Measurements from ENCODE around the gene PAFAH2. TPM values are rescaled to one million over a fixed set of nuclear protein-coding genes. Genes with fewer than 3 reads are reported as not detected.

PAFAH2 gene
- total RNA-seq, 4 donors from 2014 or later = 6.3 to 19.2 (median 9.3) TPM

DNA sequence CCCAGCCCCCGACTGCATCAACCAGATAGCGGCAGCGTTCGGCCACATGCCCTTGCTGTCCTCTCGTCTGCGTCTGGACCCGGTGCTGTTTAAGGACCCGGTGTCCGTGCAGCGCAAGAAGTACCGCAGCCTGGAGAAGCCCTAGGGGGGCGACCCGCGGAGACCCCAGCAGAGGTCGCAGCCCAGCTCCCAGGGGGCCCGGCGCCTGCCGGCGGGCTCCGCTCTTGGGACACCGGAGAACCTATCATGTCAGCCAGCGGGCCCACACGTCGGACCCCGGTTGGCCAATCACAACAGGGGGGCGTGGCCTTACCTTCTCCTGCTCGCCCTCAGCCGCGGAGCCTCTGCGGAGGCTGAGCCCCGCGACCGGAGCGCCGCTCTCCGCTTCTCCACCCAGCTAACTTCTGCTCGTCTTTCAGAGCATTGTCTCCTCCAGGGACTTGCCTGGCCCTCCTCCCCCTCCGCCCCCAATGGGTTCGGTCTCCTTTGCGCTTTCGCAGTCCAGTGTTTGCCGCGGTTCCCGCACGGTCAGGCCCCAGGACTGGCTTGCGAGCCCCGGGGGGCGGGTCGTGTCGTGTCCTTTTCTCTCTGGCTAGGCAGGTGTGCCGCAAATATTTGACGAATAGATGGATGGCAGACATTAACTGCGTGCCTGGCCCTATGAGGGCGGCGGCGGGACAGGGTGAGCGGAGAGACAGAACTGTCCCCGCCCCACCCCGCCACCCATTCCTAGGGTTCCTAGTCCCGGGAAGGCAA, 37.5 kb upstream of the PAFAH2 start:
- Histone ChIP-seq H3K9me3 (no peaks in the 10 kb centered on the region), H3K36me3 (no peaks in the 10 kb centered on the region), H3K4me3 (peak overlapping the region; percentile 67 to 93 (median 79)), H3K27ac (peak overlapping the region; percentile 72 to 94 (median 88)), H3K27me3 (no peaks in the 10 kb centered on the region), H3K4me1 (peaks cover 0 to 22% (median 12%) of the 10 kb centered on the region in 4 donors)
- TF ChIP-seq, protein P1, sequence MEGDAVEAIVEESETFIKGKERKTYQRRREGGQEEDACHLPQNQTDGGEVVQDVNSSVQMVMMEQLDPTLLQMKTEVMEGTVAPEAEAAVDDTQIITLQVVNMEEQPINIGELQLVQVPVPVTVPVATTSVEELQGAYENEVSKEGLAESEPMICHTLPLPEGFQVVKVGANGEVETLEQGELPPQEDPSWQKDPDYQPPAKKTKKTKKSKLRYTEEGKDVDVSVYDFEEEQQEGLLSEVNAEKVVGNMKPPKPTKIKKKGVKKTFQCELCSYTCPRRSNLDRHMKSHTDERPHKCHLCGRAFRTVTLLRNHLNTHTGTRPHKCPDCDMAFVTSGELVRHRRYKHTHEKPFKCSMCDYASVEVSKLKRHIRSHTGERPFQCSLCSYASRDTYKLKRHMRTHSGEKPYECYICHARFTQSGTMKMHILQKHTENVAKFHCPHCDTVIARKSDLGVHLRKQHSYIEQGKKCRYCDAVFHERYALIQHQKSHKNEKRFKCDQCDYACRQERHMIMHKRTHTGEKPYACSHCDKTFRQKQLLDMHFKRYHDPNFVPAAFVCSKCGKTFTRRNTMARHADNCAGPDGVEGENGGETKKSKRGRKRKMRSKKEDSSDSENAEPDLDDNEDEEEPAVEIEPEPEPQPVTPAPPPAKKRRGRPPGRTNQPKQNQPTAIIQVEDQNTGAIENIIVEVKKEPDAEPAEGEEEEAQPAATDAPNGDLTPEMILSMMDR (IDR thresholded peaks at IDR 0.05) = no peak
- TF ChIP-seq EP300 (IDR thresholded peaks at IDR 0.05) = peak in 1 of 2 donors; percentile 92
- peak in 1 of 2 donors; percentile 83 for TF ChIP-seq POLR2A (IDR thresholded peaks at IDR 0.05)
- 1% methylated on average over 34 to 35 of the region's 60 CpGs for WGBS, 2 donors
- peak; percentile 88 to 94 for DNase-seq (ENCODE audit: low spot score in 2 of 2)

DNA sequence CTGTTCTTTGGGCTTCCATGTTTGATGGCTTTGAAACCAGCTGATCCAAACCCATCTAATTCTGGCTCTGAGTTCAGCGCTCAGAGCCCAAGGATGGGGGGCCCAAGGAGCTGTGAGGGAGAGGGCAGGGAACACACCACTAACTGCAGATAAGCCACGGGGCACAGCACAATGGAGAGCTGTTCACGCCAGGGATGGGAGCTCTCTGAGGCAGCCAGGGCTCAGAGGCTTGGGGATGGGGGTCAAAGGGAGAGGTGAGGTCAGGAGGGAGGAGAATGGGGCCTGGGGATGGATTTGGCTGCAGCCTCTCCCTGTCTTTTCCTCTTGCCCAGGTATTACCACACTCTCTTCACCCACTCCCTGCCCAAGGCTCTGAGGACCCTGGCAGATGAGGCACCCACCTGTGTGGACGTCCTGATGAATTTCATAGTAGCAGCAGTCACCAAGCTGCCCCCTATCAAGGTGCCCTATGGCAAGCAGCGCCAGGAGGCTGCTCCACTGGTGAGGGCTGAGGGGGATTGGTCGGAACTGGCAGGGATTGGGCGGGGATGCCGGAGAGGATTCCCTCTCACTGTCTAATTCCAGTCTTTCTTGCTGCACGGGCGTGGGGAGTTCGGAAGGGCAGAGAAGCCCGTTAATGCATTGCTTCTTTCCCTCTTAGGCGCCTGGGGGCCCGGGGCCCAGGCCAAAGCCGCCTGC, 36.8 kb upstream of the PAFAH2 start:
- H3K4me3 ChIP-seq = peak overlapping the region; percentile 67 to 93 (median 79)
- H3K27me3 ChIP-seq = no peaks in the 10 kb centered on the region
- peak overlapping the region; percentile 72 to 94 (median 88) for H3K27ac ChIP-seq
- no peak for TF ChIP-seq EP300 (IDR thresholded peaks at IDR 0.05)
- TF ChIP-seq, protein P1 (IDR thresholded peaks at IDR 0.05) = no peak
- TF ChIP-seq POLR2A (IDR thresholded peaks at IDR 0.05) = no peak
- peaks cover 0 to 25% (median 12%) of the 10 kb centered on the region in 4 donors for H3K4me1 ChIP-seq
- DNase-seq (ENCODE audit: low spot score in 2 of 2) = no peak
- WGBS, 2 donors = 12 to 13% methylated on average over 15 of the region's 15 CpGs
- no peaks in the 10 kb centered on the region for H3K36me3 ChIP-seq
- H3K9me3 ChIP-seq = no peaks in the 10 kb centered on the region

DNA sequence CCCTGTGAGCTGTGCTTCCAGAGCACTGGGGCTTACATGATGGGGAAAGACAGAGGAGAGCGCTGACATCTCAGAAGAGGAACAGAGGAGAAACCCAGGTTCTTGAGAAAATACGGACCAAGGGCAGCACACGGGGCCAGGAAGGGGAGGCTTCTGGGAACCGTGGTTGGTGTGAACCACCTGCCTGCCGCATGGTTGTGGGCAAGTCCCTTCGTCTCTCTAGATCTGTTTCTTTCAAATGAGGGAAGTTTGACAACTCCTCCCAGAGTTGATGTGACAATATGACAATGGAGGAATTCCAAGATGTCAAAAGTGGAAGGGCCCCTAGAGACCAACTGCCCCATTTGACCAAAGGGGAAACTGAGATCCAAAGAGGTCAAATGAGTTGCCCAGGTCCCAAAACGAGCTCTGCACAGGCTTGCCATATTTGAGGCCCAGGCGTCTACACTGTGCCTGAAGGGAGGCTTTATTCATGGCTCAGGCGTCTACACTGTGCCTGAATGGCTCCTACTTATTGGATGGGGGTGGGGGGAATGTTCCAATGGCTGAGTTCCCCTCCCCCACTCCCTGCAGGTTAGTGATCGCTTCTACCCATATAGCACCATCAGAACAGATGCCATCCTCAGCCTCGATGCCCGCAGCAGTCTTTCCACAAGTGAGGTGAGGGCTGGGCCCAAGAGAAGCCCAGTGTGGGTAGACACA, 34.9 kb upstream of the PAFAH2 start:
- no peaks in the 10 kb centered on the region for H3K9me3 ChIP-seq
- 79 to 83% methylated on average over 10 to 12 of the region's 12 CpGs for WGBS, 2 donors
- no peak overlapping the region for H3K27ac ChIP-seq
- H3K4me1 ChIP-seq = peaks cover 0 to 44% (median 15%) of the 10 kb centered on the region in 4 donors
- no peaks in the 10 kb centered on the region for H3K36me3 ChIP-seq
- TF ChIP-seq, protein P1 (IDR thresholded peaks at IDR 0.05) = no peak
- no peak for TF ChIP-seq EP300 (IDR thresholded peaks at IDR 0.05)
- TF ChIP-seq POLR2A (IDR thresholded peaks at IDR 0.05) = no peak
- no peaks in the 10 kb centered on the region for H3K27me3 ChIP-seq
- no peak overlapping the region for H3K4me3 ChIP-seq
- DNase-seq (ENCODE audit: low spot score in 2 of 2) = no peak

DNA sequence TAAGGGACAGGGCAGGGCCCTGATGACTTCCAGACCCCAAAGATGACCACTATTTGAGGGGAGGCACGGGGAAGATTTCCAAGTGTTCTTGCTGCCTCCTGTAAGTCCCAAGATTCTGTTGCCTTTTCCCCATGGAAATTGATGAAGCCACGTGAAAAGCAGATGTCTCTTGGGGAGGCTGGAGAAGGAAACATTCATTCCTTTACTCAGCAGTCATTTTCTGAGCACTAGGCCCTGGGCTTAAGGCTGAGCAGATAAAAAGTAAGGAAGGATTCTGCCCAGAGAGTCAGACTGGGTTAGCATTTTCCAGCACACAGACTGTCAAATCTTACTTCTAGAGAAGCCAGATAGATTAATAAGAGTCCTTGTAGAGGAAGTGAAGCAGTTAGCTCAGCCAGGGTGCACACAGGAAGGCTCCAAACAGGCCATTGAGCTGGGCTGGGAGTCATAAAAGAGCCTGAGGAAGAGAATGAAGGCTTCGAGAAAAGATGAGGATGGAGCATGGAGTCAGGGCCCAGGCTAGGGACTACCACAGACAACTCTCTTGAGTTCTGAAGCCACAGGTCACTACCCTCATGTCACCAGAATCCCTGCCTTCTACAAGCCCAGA, 33.9 kb upstream of the PAFAH2 start:
- TF ChIP-seq EP300 (IDR thresholded peaks at IDR 0.05) = no peak
- TF ChIP-seq, protein P1 (IDR thresholded peaks at IDR 0.05) = no peak
- TF ChIP-seq POLR2A (IDR thresholded peaks at IDR 0.05) = no peak
- Histone ChIP-seq H3K4me3 (no peak overlapping the region), H3K27ac (peak overlapping the region in 1 of 4 donors; percentile 42), H3K27me3 (no peaks in the 10 kb centered on the region), H3K36me3 (no peaks in the 10 kb centered on the region), H3K9me3 (no peaks in the 10 kb centered on the region), H3K4me1 (peaks cover 0 to 45% (median 15%) of the 10 kb centered on the region in 4 donors)
- 43 to 66% methylated on average over 3 of the region's 3 CpGs for WGBS, 2 donors
- DNase-seq (ENCODE audit: low spot score in 2 of 2) = no peak
